Heart right ventricle (tissue), 16 donors: ENCODE results near the gene ITGBL1. TPM values are rescaled to one million over a fixed set of nuclear protein-coding genes. Genes with fewer than 3 reads are reported as not detected.
A peak's percentile ranks its signal among the peaks of the same experiment; 100 is the strongest.

Experiments used
- ATAC-seq, 8 donors: fragments of 200-7000 bp; cut with Tn5 transposase; one replicate each; pipeline ENCODE4 v1.9.1; 2020; ENCODE audit warnings: mild to moderate bottlenecking in 8 of 8, moderate library complexity in 8 of 8, moderate number of reproducible peaks in 1 of 8
- DNase-seq, 2 donors: peaks; one replicate each; pipeline ENCODE4 v3.0.0-alpha.2; 2020
- H3K27ac ChIP-seq, 10 donors: fragments of 200-600 bp; sonication (generic) in 2 of 10; one replicate each; pipeline versions ENCODE4 v1.5.0 to v1.8.0; 2020 to 2022; ENCODE audit warnings: mild to moderate bottlenecking in 3 of 10
- H3K27me3 ChIP-seq, 7 donors: fragments of 200-600 bp; one replicate each; pipeline ENCODE4 v1.8.0; 2021 to 2022; ENCODE audit warnings: mild to moderate bottlenecking in 2 of 7
- H3K36me3 ChIP-seq, 9 donors: fragments of 200-600 bp; sonication (generic) in 1 of 9; one replicate each; pipeline versions ENCODE4 v1.5.0 to v1.8.0; 2020 to 2022; ENCODE audit warnings: mild to moderate bottlenecking in 2 of 9
- H3K4me1 ChIP-seq, 9 donors: fragments of 200-600 bp; sonication (generic) in 1 of 9; one replicate each; pipeline versions ENCODE4 v1.5.0 to v1.8.0; 2020 to 2022; ENCODE audit warnings: mild to moderate bottlenecking in 4 of 9
- H3K4me3 ChIP-seq, 10 donors: fragments of 200-600 bp; sonication (generic) in 2 of 10; one replicate each; pipeline versions ENCODE4 v1.5.0 to v1.8.0; 2020 to 2022; ENCODE audit warnings: mild to moderate bottlenecking in 7 of 10, moderate library complexity in 2 of 10
- H3K9me3 ChIP-seq, 11 donors: fragments of 200-600 bp in 10 of 11; sonication (generic) in 2 of 11; one replicate each; pipeline versions ENCODE4 v1.5.0 to v1.8.0; 2013 to 2022; ENCODE audit warnings: mild to moderate bottlenecking in 2 of 11, control low read depth in 1 of 11, moderate library complexity in 1 of 11
- CTCF ChIP-seq, 9 donors: fragments of 200-600 bp; sonication (generic) in 2 of 9; IDR thresholded peaks; one replicate each; pipeline versions ENCODE4 v1.5.0 to v1.8.0; 2021 to 2022; ENCODE audit warnings: antibody characterized with exemption in 9 of 9, mild to moderate bottlenecking in 5 of 9, moderate library complexity in 1 of 9
- WGBS, 2 donors: extraction: QIAGEN DNeasy Blood & Tissue Kit; methylation state at CpG; one replicate each; pipeline ENCODE4 v1.1.7; 2013; ENCODE audit warnings: inconsistent platforms in 1 of 2; 5-methylcytosine and 5-hydroxymethylcytosine counted together
- intact Hi-C, 10 donors: fragments of 100-400 bp; cut with DNase I; formaldehyde crosslinking; loops; one replicate each; pipeline versions ENCODE4 v1.11.1 to v1.14.2; 2022
- polyA plus RNA-seq, 2 donors: library from polyadenylated mRNA; stranded (reverse); fragments of 200-250 nt; gene quantifications; one replicate each; pipeline ENCODE4 v1.2.3, GENCODE V29; 2013
- total RNA-seq, 10 donors: library from RNA; stranded (reverse); fragmentation: NEBNext Ultra II Directional in 3 of 10; extraction: Animal tissue kit (Norgen Biotek cat#: 25700) in 3 of 10; gene quantifications; one replicate each; pipeline versions ENCODE4 v1.2.1 to v1.2.4, GENCODE V29; 2021 to 2023
- donor health status: Arrhythmogenic right ventricular cardiomyopathy.
- donor health status: ischemic (EF 13 %, LVEDD 7.1; RV severe dilation, severe dysfunction).
- donor health status: healthy with polysubstance abuse.
- donor health status: DM: no; HTN: yes; CAD: no.
- donor health status: DM: no; HTN: no; CAD: no.
- donor health status: ischemic (EF 25% LVEDD 6.9; RV normal size, moderate dysfunction).
- donor health status: ischemic (EF 25% LVEDD 5.7; RV mildly dilated, moderate dysfunction).
- donor health status: healthy.
- donor health status: DM: yes; HTN: yes; CAD: no.
- donor health status: Ischemic cardiomyopathy.
- donor health status: ischemic (EF 35%, LVEDD 5.7; RV mildly dilated, moderate dysfunction).
- donor health status: nonischemic (EF 11% LVEDD 7.7; RV severe dilation, severe dysfunction).
- donor health status: DM: yes; HTN: yes; CAD: no.
- donor health status: PGD.
- donor health status: ischemic (EF 29% LVEDD 5.4; RV normal size, mild dysfunction).
- donor health status: nonischemic (EF 23%, LVEDD 6.1; RV moderate dilation, normal function).

ITGBL1 gene
- total and polyA plus RNA-seq, 12 donors: 0.78 to 11.9 (median 4.3) TPM

- no peak overlapping the region for H3K4me3 ChIP-seq
- no peak for DNase-seq
- no peaks in the 10 kb centered on the region for H3K9me3 ChIP-seq
- intact Hi-C loops: no loop called here
- no peaks in the 10 kb centered on the region for H3K27me3 ChIP-seq
- no peak for TF ChIP-seq CTCF (IDR thresholded peaks at IDR 0.05)
- H3K4me1 ChIP-seq: no peaks in the 10 kb centered on the region
- H3K27ac ChIP-seq: no peak overlapping the region
- 76 to 79% methylated on average over 8 of the region's 8 CpGs for WGBS, 2 donors
- ATAC-seq: no peak
- H3K36me3 ChIP-seq: no peaks in the 10 kb centered on the region
These were observed 162.0 kb downstream of the ITGBL1 start for GRCh38 chr13:101614491-101614890.

- no peaks in the 10 kb centered on the region for H3K9me3 ChIP-seq
- H3K27me3 ChIP-seq: no peaks in the 10 kb centered on the region
- H3K4me3 ChIP-seq: no peak overlapping the region
- no peak for TF ChIP-seq CTCF (IDR thresholded peaks at IDR 0.05)
- ATAC-seq (no peak), DNase-seq (no peak)
- intact Hi-C loops: no loop called here
- no peak overlapping the region for H3K27ac ChIP-seq
- H3K36me3 ChIP-seq: no peaks in the 10 kb centered on the region
- WGBS, 2 donors: 73 to 85% methylated on average over 8 of the region's 8 CpGs
- peaks cover 0 to 4% (median 0%) of the 10 kb centered on the region in 9 donors for H3K4me1 ChIP-seq
These were observed 166.1 kb downstream of the ITGBL1 start for GRCh38 chr13:101618440-101619187.

GRCh38 chr13:101621099-101621498 lies 168.6 kb downstream of the ITGBL1 start:
- intact Hi-C loops: loop anchor here in 1 of 10 donors (10.0 kb wide), 1 partner anchor 106 kb away; no protein-coding TSS in a partner anchor
- no peak for TF ChIP-seq CTCF (IDR thresholded peaks at IDR 0.05)
- H3K4me3 ChIP-seq: no peak overlapping the region
- H3K27ac ChIP-seq: no peak overlapping the region
- ATAC-seq: no peak
- DNase-seq: no peak
- 77 to 80% methylated on average over 2 of the region's 2 CpGs for WGBS, 2 donors
- no peaks in the 10 kb centered on the region for H3K9me3 ChIP-seq
- H3K4me1 ChIP-seq: peaks cover 0 to 20% (median 0%) of the 10 kb centered on the region in 9 donors
- H3K36me3 ChIP-seq: no peaks in the 10 kb centered on the region
- no peaks in the 10 kb centered on the region for H3K27me3 ChIP-seq

DNA sequence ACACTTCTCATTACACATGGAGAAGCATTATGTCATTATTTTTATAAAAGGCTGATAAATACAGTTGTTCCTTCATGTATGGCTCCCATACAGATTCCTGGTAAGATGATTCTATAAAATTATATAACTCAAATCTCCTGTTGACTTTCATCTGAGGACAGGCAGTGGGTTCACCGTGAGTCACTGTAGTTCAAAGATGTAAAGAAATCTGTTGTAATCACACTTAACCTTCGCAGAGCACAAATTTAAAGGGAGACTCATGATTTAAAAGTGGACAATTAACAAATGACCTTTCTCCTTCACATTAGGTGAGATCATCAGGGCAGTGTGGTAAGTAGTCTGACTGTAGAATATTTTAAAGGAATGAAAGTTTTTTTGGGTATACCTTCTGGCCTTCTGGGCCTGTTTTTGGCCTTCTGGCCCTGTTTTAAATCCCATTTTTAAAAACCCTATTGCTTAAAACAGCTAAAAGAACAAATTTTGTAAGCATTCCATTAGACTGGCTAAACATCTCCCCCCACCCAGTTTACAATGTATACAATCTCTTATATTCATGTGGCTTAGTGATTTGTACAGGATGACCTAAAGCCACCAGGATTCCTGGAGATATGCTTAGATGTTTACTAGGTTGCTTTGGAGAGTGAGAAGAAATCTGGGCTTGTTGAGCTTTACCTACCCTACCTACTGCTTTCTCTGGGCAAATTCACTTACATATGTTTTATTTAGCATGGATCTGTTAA lies 171.2 kb downstream of the ITGBL1 start:
- Histone ChIP-seq H3K36me3 (no peaks in the 10 kb centered on the region), H3K27me3 (no peaks in the 10 kb centered on the region), H3K4me3 (peak overlapping the region in 2 of 10 donors; percentile 4 to 17), H3K9me3 (no peaks in the 10 kb centered on the region), H3K4me1 (peaks cover 0 to 28% (median 0%) of the 10 kb centered on the region in 9 donors), H3K27ac (peak overlapping the region in 7 of 10 donors; percentile 4 to 79 (median 29))
- WGBS, 2 donors: 62 to 74% methylated on average over 2 of the region's 2 CpGs
- DNase-seq (no peak), ATAC-seq (no peak)
- TF ChIP-seq CTCF (IDR thresholded peaks at IDR 0.05): no peak
- intact Hi-C loops: loop anchor here in 1 of 10 donors (10.0 kb wide), 1 partner anchor 109 kb away; no protein-coding TSS in a partner anchor
